Keratinocyte (primary cell): ENCODE measurements around the gene FNTB.
"Not testable (repeated sequence)": the region's sequence is repeated elsewhere in the genome, so short reads cannot be mapped to it uniquely, and the experiment has no call there.

Source experiments
- EZH2 ChIP-seq: IDR thresholded peaks from one replicate; pipeline ENCODE4 v1.6.1; 2012; ENCODE audit warnings: inconsistent platforms, mild to moderate bottlenecking, low read length, moderate library complexity
- TF ChIP-seq, protein P1 (sequence below), 3 experiments: IDR thresholded peaks in 1 of 3; conservative IDR thresholded peaks in 1 of 3; optimal IDR thresholded peaks in 1 of 3; 2 replicates in 2 of 3; 3 replicates in 1 of 3; pipeline versions ENCODE3 to v1.5.1; 2011; ENCODE audit warnings: low read length in 3 of 3, mild to moderate bottlenecking in 3 of 3, moderate library complexity in 2 of 3, control low read depth in 1 of 3, inconsistent platforms in 1 of 3; ENCODE audit not compliant: insufficient read depth in 2 of 3; ENCODE audit errors: extremely low read depth in 1 of 3

DNA sequence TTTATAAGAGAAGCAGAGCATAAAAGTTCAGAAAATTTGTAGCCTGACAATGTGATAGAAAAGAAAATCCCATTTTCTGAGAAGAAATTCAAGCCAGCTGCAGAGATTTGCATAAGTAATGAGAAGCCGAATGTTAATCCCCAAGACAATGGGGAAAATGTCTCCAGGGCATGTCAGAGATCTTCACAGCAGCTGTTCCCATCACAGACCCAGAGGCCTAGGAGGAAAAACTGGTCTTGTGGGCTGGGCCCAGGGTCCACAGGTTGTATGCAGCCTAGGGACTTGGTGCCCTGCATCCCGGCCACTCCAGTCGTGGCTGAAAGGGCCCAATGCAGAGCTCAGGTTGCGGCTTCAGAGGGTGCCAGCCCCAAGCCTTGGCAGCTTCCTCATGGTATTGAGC lies 100.0 kb downstream of the FNTB start:
- TF ChIP-seq EZH2, result not testable (repeated sequence)
- TF ChIP-seq, protein P1, sequence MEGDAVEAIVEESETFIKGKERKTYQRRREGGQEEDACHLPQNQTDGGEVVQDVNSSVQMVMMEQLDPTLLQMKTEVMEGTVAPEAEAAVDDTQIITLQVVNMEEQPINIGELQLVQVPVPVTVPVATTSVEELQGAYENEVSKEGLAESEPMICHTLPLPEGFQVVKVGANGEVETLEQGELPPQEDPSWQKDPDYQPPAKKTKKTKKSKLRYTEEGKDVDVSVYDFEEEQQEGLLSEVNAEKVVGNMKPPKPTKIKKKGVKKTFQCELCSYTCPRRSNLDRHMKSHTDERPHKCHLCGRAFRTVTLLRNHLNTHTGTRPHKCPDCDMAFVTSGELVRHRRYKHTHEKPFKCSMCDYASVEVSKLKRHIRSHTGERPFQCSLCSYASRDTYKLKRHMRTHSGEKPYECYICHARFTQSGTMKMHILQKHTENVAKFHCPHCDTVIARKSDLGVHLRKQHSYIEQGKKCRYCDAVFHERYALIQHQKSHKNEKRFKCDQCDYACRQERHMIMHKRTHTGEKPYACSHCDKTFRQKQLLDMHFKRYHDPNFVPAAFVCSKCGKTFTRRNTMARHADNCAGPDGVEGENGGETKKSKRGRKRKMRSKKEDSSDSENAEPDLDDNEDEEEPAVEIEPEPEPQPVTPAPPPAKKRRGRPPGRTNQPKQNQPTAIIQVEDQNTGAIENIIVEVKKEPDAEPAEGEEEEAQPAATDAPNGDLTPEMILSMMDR (optimal IDR thresholded peaks at IDR 0.05 in 1 of 3, IDR thresholded peaks at IDR 0.05 in 1 of 3, conservative IDR thresholded peaks at IDR 0.05 in 1 of 3; ENCODE audit: extremely low read depth in 1 of 3, insufficient read depth in 2 of 3, low read length in 3 of 3), result not testable (repeated sequence)
